Lower leg skin (tissue), 4 donors: Measurements from ENCODE around the gene ANAPC2. TPM values are rescaled to one million over a fixed set of nuclear protein-coding genes. Genes with fewer than 3 reads are reported as not detected.

Source experiments
- DNase-seq, 2 donors: peaks; one replicate each; pipeline ENCODE4 v3.0.0-alpha.2; 2019; ENCODE audit warnings: low spot score in 2 of 2
- H3K4me3 ChIP-seq: fragments of 200-600 bp; sonication (generic); 2 replicates; pipeline ENCODE4 v1.5.1; 2017; ENCODE audit warnings: mild to moderate bottlenecking, low read depth; ENCODE audit not compliant: poor library complexity, severe bottlenecking
- POLR2A ChIP-seq, 2 donors: fragments of 450-650 bp; IDR thresholded peaks; one replicate each; pipeline ENCODE4 v1.6.1; 2016 to 2017; ENCODE audit warnings: antibody characterized with exemption in 2 of 2, mild to moderate bottlenecking in 1 of 2, moderate library complexity in 1 of 2
- WGBS, 2 donors: methylation state at CpG; one replicate each; pipeline ENCODE4 v1.1.5; 2018; 5-methylcytosine and 5-hydroxymethylcytosine counted together
- intact Hi-C: fragments of 100-400 bp; cut with DNase I; formaldehyde crosslinking; loops from one replicate; pipeline ENCODE4 v1.15.0; 2023; ENCODE audit warnings: low total_unique reads
- total RNA-seq, 4 donors: library from RNA; depleted of rRNA; stranded (reverse); fragments of >200 nt; gene quantifications; one replicate each; pipeline ENCODE4 v1.1.0, GENCODE V29; 2016
- TF ChIP-seq, protein P1 (sequence below), 3 donors: fragments of 450-650 bp; IDR thresholded peaks; one replicate each; pipeline ENCODE4 v1.5.1; 2016; ENCODE audit warnings: antibody characterized with exemption in 3 of 3, mild to moderate bottlenecking in 3 of 3, moderate library complexity in 2 of 3

ANAPC2 gene
- total RNA-seq, 4 donors from 2014 or later: 26.2 to 69.3 (median 30.5) TPM

DNA sequence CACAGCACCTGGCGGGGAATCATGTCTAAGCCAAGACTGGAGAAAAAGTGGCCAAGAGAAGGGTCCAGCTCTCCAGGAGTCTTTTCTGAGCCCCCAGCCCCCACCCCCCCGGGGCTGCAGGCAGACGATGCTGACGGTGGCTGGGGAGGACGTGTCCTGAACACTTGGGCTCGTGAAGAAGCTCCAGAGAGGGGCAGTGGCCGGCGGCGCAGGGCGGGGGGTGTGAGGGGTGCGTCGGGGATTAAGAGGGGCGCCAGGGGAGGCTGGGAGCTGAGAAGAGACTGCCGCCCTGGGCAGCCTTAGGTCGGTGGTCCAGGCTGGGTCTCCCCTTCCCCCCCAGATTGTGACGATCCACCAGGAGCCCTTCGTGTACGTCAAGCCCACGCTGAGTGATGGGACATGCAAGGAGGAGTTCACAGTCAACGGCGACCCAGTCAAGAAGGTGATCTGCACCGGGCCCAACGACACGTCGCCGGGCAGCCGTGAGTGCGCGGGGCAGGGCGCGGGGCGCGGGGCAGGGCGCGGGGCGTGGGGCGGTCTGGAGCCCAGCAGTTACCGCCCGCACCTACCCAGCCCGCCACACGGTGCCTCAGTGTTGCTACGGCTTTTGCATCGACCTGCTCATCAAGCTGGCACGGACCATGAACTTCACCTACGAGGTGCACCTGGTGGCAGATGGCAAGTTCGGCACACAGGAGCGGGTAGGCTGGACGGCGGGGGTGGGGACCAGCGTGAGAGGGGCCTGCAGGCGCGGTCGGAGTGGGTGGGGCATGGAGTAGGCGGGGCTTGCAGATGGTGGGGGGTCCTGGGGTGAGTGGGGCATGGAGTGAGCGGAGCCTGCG, 27.4 kb downstream of the ANAPC2 start:
- intact Hi-C loops: no loop called here
- no peak overlapping the region for H3K4me3 ChIP-seq
- 30 to 34% methylated on average over 33 to 38 of the region's 56 CpGs for WGBS, 2 donors
- DNase-seq: no peak
- TF ChIP-seq, protein P1, sequence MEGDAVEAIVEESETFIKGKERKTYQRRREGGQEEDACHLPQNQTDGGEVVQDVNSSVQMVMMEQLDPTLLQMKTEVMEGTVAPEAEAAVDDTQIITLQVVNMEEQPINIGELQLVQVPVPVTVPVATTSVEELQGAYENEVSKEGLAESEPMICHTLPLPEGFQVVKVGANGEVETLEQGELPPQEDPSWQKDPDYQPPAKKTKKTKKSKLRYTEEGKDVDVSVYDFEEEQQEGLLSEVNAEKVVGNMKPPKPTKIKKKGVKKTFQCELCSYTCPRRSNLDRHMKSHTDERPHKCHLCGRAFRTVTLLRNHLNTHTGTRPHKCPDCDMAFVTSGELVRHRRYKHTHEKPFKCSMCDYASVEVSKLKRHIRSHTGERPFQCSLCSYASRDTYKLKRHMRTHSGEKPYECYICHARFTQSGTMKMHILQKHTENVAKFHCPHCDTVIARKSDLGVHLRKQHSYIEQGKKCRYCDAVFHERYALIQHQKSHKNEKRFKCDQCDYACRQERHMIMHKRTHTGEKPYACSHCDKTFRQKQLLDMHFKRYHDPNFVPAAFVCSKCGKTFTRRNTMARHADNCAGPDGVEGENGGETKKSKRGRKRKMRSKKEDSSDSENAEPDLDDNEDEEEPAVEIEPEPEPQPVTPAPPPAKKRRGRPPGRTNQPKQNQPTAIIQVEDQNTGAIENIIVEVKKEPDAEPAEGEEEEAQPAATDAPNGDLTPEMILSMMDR (IDR thresholded peaks at IDR 0.05): no peak
- no peak for TF ChIP-seq POLR2A (IDR thresholded peaks at IDR 0.05)

DNA sequence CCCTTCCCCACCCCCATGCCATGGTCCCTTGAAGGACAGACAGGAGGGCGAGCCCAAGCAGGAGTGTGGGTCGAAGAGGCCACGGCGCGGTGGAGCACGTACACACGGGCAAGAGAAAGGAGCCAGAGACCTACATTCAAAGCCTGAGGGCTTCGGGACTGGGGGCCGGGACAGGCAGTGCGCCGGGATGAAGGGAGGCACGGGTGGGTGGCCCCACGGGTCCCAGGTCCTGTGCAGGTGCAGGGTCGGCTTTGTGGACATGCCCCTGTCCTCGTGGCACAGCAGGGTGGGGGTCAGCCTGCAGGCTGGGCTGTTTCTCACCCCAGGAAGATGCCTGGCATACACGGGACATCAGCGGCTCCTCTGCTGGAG, 28.3 kb downstream of the ANAPC2 start:
- TF ChIP-seq, protein P1 (IDR thresholded peaks at IDR 0.05): no peak
- TF ChIP-seq POLR2A (IDR thresholded peaks at IDR 0.05): no peak
- no peak overlapping the region for H3K4me3 ChIP-seq
- 44 to 60% methylated on average over 17 of the region's 17 CpGs for WGBS, 2 donors
- DNase-seq: no peak
- intact Hi-C loops: no loop called here

DNA sequence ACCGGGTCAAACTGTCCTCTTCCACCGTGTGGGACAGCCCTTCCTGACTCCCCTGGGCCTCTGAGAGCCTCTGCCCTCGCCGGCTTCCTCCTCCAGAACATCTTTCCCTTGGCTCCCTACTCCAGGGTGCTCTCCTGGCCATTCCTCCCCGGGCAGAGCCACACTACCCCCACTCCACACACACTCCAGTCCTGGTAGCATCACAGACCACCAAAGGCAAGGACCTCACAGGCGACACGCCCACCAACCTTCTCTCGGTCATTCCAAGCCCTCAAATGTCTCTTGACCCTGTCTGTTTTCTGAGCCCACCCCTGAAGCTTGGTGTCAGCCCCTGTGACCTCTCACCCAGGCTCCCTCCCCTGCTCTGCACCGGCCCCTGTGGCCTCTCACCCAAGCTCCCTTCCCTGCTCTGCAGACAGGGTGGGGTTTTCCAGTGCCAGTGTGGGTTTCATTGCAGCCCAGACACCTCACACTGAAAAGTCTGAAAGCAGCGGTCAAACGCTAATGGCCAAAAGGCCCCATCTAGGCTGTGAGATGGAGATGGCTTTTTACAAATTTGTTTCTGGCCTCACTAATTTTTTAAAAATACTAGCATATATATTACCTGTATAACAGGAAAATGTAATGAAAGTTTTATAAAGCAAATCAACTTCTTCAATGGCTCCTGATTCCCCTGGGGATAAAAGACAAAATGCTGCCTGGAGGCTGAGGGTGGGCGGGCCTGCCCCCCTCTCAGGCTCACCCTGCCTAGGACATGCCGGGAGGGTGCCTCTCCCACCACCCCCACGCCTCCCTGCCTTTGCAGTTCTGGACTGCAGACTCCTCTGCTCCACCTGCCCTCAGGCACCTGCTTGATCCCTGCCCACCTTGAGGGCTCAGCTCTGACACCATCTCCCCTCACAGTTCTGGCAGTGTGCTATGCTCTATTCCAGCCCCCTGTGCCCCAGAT, 29.0 kb downstream of the ANAPC2 start:
- no peak overlapping the region for H3K4me3 ChIP-seq
- WGBS, 2 donors: 37 to 41% methylated on average over 14 of the region's 14 CpGs
- intact Hi-C loops: no loop called here
- no peak for TF ChIP-seq POLR2A (IDR thresholded peaks at IDR 0.05)
- TF ChIP-seq, protein P1 (IDR thresholded peaks at IDR 0.05): no peak
- DNase-seq: no peak

DNA sequence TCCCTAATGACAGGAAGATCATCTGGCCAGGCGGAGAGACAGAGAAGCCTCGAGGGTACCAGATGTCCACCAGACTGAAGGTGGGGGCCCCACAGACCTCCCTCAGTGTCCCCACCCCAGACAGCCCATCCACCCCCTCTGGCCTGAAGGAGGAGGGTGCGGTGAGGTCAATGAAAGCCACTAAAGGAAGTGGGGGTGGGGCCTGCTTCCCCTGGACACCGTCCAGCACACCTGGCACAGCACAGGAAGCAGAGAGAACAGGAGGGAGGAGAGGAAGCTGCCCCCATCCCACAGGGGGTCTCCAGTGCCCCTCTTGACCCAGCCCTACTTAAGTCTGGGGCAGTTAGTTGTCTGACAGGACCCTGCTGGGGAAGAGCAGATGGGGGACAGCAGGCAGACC, 29.7 kb downstream of the ANAPC2 start:
- DNase-seq: no peak
- 14 to 33% methylated on average over 3 to 4 of the region's 4 CpGs for WGBS, 2 donors
- no peak overlapping the region for H3K4me3 ChIP-seq
- intact Hi-C loops: no loop called here
- TF ChIP-seq, protein P1 (IDR thresholded peaks at IDR 0.05): no peak

DNA sequence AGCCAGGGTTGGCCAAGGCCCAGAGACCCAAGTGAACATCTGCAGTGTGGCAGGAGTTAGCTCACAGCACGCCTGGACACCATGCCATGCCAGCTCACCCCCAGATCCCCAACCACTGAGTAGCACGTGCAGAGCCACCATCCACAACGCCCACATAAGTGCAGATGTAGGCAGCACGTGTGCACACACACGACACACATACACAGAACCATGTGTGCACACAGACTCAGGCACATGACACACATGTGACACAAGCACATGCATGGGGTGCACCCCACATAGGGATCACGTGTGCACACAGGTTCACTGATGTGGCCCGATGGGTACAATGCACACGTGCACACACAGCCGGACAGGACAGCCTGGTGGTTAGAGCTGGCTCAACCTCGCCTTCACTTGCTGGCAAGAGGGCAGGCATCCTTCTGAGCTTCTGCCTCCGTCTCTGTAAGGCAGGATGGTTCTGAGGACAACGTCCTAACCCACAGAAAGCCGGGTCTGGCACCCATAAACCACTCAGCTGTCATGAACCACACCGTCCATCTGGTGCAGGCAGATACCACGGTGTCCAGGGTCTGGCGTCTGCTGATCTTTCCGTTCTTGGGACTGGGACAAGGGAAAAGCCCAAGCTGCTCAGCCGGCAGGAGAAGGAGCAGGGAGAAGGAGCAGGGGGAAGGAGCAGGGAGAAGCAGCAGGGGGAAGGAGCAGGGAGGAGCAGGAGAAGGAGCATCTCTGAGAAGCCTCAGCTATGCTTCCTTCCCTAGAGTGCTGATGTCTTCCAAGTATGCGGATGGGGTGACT, 30.5 kb downstream of the ANAPC2 start:
- intact Hi-C loops: no loop called here
- TF ChIP-seq, protein P1 (IDR thresholded peaks at IDR 0.05): no peak
- WGBS, 2 donors: 44 to 48% methylated on average over 15 to 19 of the region's 19 CpGs
- no peak overlapping the region for H3K4me3 ChIP-seq
- no peak for DNase-seq
